Gastrocnemius medialis (tissue), 4 donors: ENCODE data around the gene RNASET2. TPM values are rescaled to one million over a fixed set of nuclear protein-coding genes. Genes with fewer than 3 reads are reported as not detected.
"Not testable (repeated sequence)": the region's sequence is repeated elsewhere in the genome, so short reads cannot be mapped to it uniquely, and the experiment has no call there.

Experiments
- ATAC-seq, 2 donors: fragments of 150-250 bp; one replicate each; pipeline ENCODE4 v1.9.1; 2016
- DNase-seq, 2 donors: peaks; one replicate each; pipeline ENCODE4 v3.0.0-alpha.2; 2019
- H3K27ac ChIP-seq, 4 donors: fragments of 200-600 bp; sonication (generic); 1 replicate in 1 of 4; 2 replicates in 3 of 4; pipeline ENCODE4 v1.5.1; 2016 to 2018; ENCODE audit warnings: mild to moderate bottlenecking in 2 of 4, moderate library complexity in 1 of 4
- H3K27me3 ChIP-seq, 3 donors: fragments of 200-600 bp; sonication (generic) in 2 of 3; 1 replicate in 1 of 3; 2 replicates in 2 of 3; pipeline versions ENCODE4 v1.5.1 to v1.6.0; 2016 to 2019; ENCODE audit warnings: mild to moderate bottlenecking in 1 of 3, moderate library complexity in 1 of 3
- H3K36me3 ChIP-seq, 2 donors: fragments of 200-600 bp; sonication (generic) in 1 of 2; one replicate each; pipeline ENCODE4 v1.5.1; 2017 to 2018
- H3K4me1 ChIP-seq, 2 donors: fragments of 200-600 bp; sonication (generic) in 1 of 2; one replicate each; pipeline ENCODE4 v1.5.1; 2016 to 2017; ENCODE audit warnings: mild to moderate bottlenecking in 2 of 2
- H3K4me3 ChIP-seq, 4 donors: fragments of 200-600 bp; sonication (generic) in 3 of 4; 1 replicate in 1 of 4; 2 replicates in 3 of 4; pipeline ENCODE4 v1.5.1; 2016 to 2019; ENCODE audit warnings: mild to moderate bottlenecking in 2 of 4
- H3K9me3 ChIP-seq, 3 donors: fragments of 200-600 bp; sonication (generic) in 2 of 3; 1 replicate in 1 of 3; 2 replicates in 2 of 3; pipeline ENCODE4 v1.5.1; 2016 to 2019
- CTCF ChIP-seq, 5 experiments: fragments of 450-650 bp in 3 of 5; fragments of 200-600 bp in 2 of 5; sonication (generic) in 2 of 5; IDR thresholded peaks in 4 of 5; conservative IDR thresholded peaks in 1 of 5; 1 replicate in 4 of 5; 2 replicates in 1 of 5; pipeline ENCODE4 v1.5.1; 2016 to 2019; ENCODE audit warnings: antibody characterized with exemption in 5 of 5, mild to moderate bottlenecking in 3 of 5, moderate library complexity in 3 of 5
- POLR2A ChIP-seq, 2 donors: fragments of 450-650 bp; IDR thresholded peaks; one replicate each; pipeline ENCODE4 v1.6.1; 2017; ENCODE audit warnings: antibody characterized with exemption in 2 of 2, mild to moderate bottlenecking in 2 of 2, moderate library complexity in 2 of 2
- in situ Hi-C, 4 donors: fragments of 200-750 bp; cut with MboI; loops; one replicate each; pipeline versions ENCODE4 v1.15.0 to v1.8.0; 2017; ENCODE audit warnings: low sequenced_read_pairs in 4 of 4
- intact Hi-C: fragments of 100-400 bp; cut with DNase I; formaldehyde crosslinking; loops from one replicate; pipeline ENCODE4 v1.15.1; 2023; ENCODE audit warnings: low total_unique reads
- total RNA-seq, 4 donors: library from RNA; depleted of rRNA; stranded (reverse); fragments of >200 nt; gene quantifications; one replicate each; pipeline versions ENCODE4 v1.1.0 to v1.2.3, GENCODE V29; 2016

Gene RNASET2
- total RNA-seq, 4 donors from 2014 or later: 4.9 to 9.6 (median 6.5) TPM

- ATAC-seq (no peak), DNase-seq (no peak)
- H3K27me3 ChIP-seq: no peaks in the 10 kb centered on the region
- H3K4me3 ChIP-seq: no peak overlapping the region
- in situ Hi-C loops (no loop called here), intact Hi-C loops (no loop called here)
- H3K9me3 ChIP-seq: peaks cover 0 to 4% (median 0%) of the 10 kb centered on the region in 3 donors
- H3K4me1 ChIP-seq: no peaks in the 10 kb centered on the region
- TF ChIP-seq POLR2A (IDR thresholded peaks at IDR 0.05): no peak
- TF ChIP-seq CTCF (IDR thresholded peaks at IDR 0.05 in 4 of 5, conservative IDR thresholded peaks at IDR 0.05 in 1 of 5): no peak
- no peaks in the 10 kb centered on the region for H3K36me3 ChIP-seq
- no peak overlapping the region for H3K27ac ChIP-seq
These were observed 39.5 kb downstream of the RNASET2 start for GRCh38 chr6:166916824-166917223.

- DNase-seq, H3K36me3 ChIP-seq, in situ Hi-C loops, H3K27me3 ChIP-seq, ATAC-seq, intact Hi-C loops, H3K4me1 ChIP-seq, H3K27ac ChIP-seq, H3K4me3 ChIP-seq, H3K9me3 ChIP-seq: not testable (repeated sequence)
These were observed 40.9 kb downstream of the RNASET2 start for GRCh38 chr6:166915484-166915883.

- intact Hi-C loops, H3K27me3 ChIP-seq, H3K9me3 ChIP-seq, H3K4me3 ChIP-seq, H3K4me1 ChIP-seq, in situ Hi-C loops, H3K36me3 ChIP-seq, ATAC-seq, DNase-seq, H3K27ac ChIP-seq: not testable (repeated sequence)
These were observed 41.4 kb downstream of the RNASET2 start for GRCh38 chr6:166914952-166915351.

GRCh38 chr6:166911248-166911677 lies 45.1 kb downstream of the RNASET2 start:
- TF ChIP-seq POLR2A (IDR thresholded peaks at IDR 0.05) (no peak), CTCF (IDR thresholded peaks at IDR 0.05 in 4 of 5, conservative IDR thresholded peaks at IDR 0.05 in 1 of 5) (no peak)
- intact Hi-C loops: no loop called here

GRCh38 chr6:166910601-166911000 lies 45.7 kb downstream of the RNASET2 start:
- Histone ChIP-seq H3K9me3 (no peaks in the 10 kb centered on the region), H3K4me1 (no peaks in the 10 kb centered on the region), H3K27me3 (peaks cover 0 to 2% (median 0%) of the 10 kb centered on the region in 3 donors), H3K36me3 (no peaks in the 10 kb centered on the region), H3K4me3 (no peak overlapping the region), H3K27ac (no peak overlapping the region)
- TF ChIP-seq POLR2A (IDR thresholded peaks at IDR 0.05) (no peak), CTCF (IDR thresholded peaks at IDR 0.05 in 4 of 5, conservative IDR thresholded peaks at IDR 0.05 in 1 of 5) (no peak)
- DNase-seq (no peak), ATAC-seq (no peak)
- intact Hi-C loops (no loop called here), in situ Hi-C loops (no loop called here)

More at GRCh38 chr6:166911248-166911677, 45.1 kb downstream of the RNASET2 start:
- Histone ChIP-seq H3K36me3 (no peaks in the 10 kb centered on the region), H3K4me3 (no peak overlapping the region), H3K9me3 (peaks cover 0 to under 1% (median 0%) of the 10 kb centered on the region in 3 donors), H3K27me3 (no peaks in the 10 kb centered on the region), H3K27ac (no peak overlapping the region), H3K4me1 (no peaks in the 10 kb centered on the region)
- in situ Hi-C loops: no loop called here
- DNase-seq: no peak
- ATAC-seq: no peak

GRCh38 chr6:166908811-166909210 lies 47.5 kb downstream of the RNASET2 start:
- Histone ChIP-seq H3K27me3 (peaks cover 0 to 8% (median 6%) of the 10 kb centered on the region in 3 donors), H3K4me1 (no peaks in the 10 kb centered on the region), H3K4me3 (no peak overlapping the region), H3K9me3 (no peaks in the 10 kb centered on the region), H3K36me3 (no peaks in the 10 kb centered on the region), H3K27ac (no peak overlapping the region)
- intact Hi-C loops: no loop called here
- DNase-seq (no peak), ATAC-seq (no peak)
- in situ Hi-C loops: no loop called here
- TF ChIP-seq CTCF (IDR thresholded peaks at IDR 0.05 in 4 of 5, conservative IDR thresholded peaks at IDR 0.05 in 1 of 5): no peak
- TF ChIP-seq POLR2A (IDR thresholded peaks at IDR 0.05): no peak
